Endodermal cell (in vitro differentiated cells): ENCODE measurements around the gene MAML2. TPM values are rescaled to one million over a fixed set of nuclear protein-coding genes. Genes with fewer than 3 reads are reported as not detected.

Experiments
- DNase-seq: peaks from one replicate; pipeline ENCODE4 v3.0.0-alpha.2; 2017
- H3K27ac ChIP-seq: 2 replicates; pipeline ENCODE4 v1.5.1; 2013; ENCODE audit warnings: mild to moderate bottlenecking, low read depth, low read length, moderate library complexity
- H3K27me3 ChIP-seq: 2 replicates; pipeline ENCODE4 v1.6.1; 2013; ENCODE audit warnings: mild to moderate bottlenecking, low read length, moderate library complexity; ENCODE audit not compliant: insufficient read depth, control insufficient read depth, poor library complexity, severe bottlenecking
- H3K36me3 ChIP-seq: 2 replicates; pipeline ENCODE4 v1.7.0; 2013; ENCODE audit warnings: mild to moderate bottlenecking, low read length, moderate library complexity; ENCODE audit not compliant: control insufficient read depth, insufficient read depth
- H3K4me1 ChIP-seq: one replicate; pipeline ENCODE4 v1.7.0; 2013; ENCODE audit warnings: low read length; ENCODE audit not compliant: control insufficient read depth, insufficient read depth
- H3K4me3 ChIP-seq: 2 replicates; pipeline ENCODE4 v1.5.1; 2013; ENCODE audit warnings: mild to moderate bottlenecking, low read length, moderate library complexity
- H3K9ac ChIP-seq: 2 replicates; pipeline ENCODE4 v1.6.1; 2013; ENCODE audit warnings: mild to moderate bottlenecking, low read length, moderate library complexity; ENCODE audit not compliant: poor library complexity, severe bottlenecking; ENCODE audit errors: extremely low read depth
- H3K9me3 ChIP-seq: 2 replicates; pipeline ENCODE4 v1.6.1; 2013; ENCODE audit warnings: mild to moderate bottlenecking, low read length, moderate library complexity; ENCODE audit not compliant: control insufficient read depth
- H3K27ac Mint-ChIP-seq: 2 replicates; pipeline ENCODE4 v1.8.0; 2020; ENCODE audit warnings: mixed read lengths
- H3K27me3 Mint-ChIP-seq: 2 replicates; pipeline ENCODE4 v1.8.0; 2021; ENCODE audit warnings: mild to moderate bottlenecking, mixed read lengths; ENCODE audit not compliant: insufficient read depth
- H3K36me3 Mint-ChIP-seq: 2 replicates; pipeline ENCODE4 v1.8.0; 2020; ENCODE audit warnings: low read depth, mixed read lengths
- H3K4me1 Mint-ChIP-seq: 2 replicates; pipeline ENCODE4 v1.8.0; 2020; ENCODE audit warnings: mixed read lengths
- H3K4me3 Mint-ChIP-seq: 2 replicates; pipeline ENCODE4 v1.8.0; 2020; ENCODE audit warnings: mild to moderate bottlenecking, moderate library complexity, mixed read lengths
- H3K9me3 Mint-ChIP-seq: 2 replicates; pipeline ENCODE4 v1.8.0; 2020; ENCODE audit warnings: mild to moderate bottlenecking, mixed read lengths
- WGBS, 2 experiments: methylation state at CpG; one replicate each; pipeline versions ENCODE4 v1.1.5 to v1.1.7; 2013; ENCODE audit warnings: missing lambda C conversion rate in 2 of 2, mixed read lengths in 1 of 2; ENCODE audit not compliant: insufficient coverage in 1 of 2, insufficient read length in 1 of 2; 5-methylcytosine and 5-hydroxymethylcytosine counted together
- total RNA-seq, 2 donors: library from RNA; stranded (reverse); fragmentation: NEBNext Ultra II Directional in 1 of 2; extraction: Animal tissue kit (Norgen Biotek cat#: 25700) in 1 of 2; gene quantifications; 2 replicates in 1 of 2; 3 replicates in 1 of 2; pipeline ENCODE4 v1.2.1, GENCODE V29; 2021
- TF ChIP-seq, protein P1 (sequence below): fragments of 200-600 bp; sonication (generic); conservative IDR thresholded peaks from 2 replicates; pipeline ENCODE4 v1.5.0; 2021; ENCODE audit warnings: antibody characterized with exemption, mild to moderate bottlenecking

Gene MAML2
- total RNA-seq, 2 donors from 2014 or later, result 6.6 to 8.0 TPM

DNA sequence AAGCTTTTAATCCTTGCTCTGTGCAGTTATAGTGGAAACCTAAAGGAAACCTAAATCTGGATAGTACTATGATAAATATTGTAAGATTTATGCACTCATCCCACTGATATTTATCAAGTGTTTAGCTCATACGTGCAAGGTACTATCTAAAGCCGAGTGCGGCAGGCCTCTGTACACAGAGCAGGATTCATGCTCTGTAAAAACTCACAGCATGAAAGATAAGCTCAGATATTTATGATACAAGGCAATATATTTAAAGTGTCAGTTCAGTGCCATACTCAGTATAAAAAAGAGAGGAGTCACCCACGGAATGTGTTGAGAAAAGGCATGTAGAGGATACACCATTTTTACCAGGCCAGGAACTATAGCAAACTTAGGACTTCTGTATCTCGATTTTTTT is 66.2 kb downstream of the MAML2 start:
- no peak overlapping the region for H3K27ac ChIP-seq
- no peak for DNase-seq
- Mint-ChIP-seq H3K36me3 (no peaks in the 10 kb centered on the region), H3K9me3 (no peaks in the 10 kb centered on the region), H3K27me3 (no peaks in the 10 kb centered on the region), H3K27ac (no peak overlapping the region), H3K4me1 (peaks cover 38% of the 10 kb centered on the region), H3K4me3 (no peak overlapping the region)
- H3K27me3 ChIP-seq, result no peaks in the 10 kb centered on the region
- H3K4me3 ChIP-seq, result no peak overlapping the region
- WGBS, 2 experiments, result 96 to 97% methylated on average over 4 of the region's 5 CpGs
- peaks cover 5% of the 10 kb centered on the region for H3K4me1 ChIP-seq
- H3K9ac ChIP-seq, result no peak overlapping the region
- TF ChIP-seq, protein P1, sequence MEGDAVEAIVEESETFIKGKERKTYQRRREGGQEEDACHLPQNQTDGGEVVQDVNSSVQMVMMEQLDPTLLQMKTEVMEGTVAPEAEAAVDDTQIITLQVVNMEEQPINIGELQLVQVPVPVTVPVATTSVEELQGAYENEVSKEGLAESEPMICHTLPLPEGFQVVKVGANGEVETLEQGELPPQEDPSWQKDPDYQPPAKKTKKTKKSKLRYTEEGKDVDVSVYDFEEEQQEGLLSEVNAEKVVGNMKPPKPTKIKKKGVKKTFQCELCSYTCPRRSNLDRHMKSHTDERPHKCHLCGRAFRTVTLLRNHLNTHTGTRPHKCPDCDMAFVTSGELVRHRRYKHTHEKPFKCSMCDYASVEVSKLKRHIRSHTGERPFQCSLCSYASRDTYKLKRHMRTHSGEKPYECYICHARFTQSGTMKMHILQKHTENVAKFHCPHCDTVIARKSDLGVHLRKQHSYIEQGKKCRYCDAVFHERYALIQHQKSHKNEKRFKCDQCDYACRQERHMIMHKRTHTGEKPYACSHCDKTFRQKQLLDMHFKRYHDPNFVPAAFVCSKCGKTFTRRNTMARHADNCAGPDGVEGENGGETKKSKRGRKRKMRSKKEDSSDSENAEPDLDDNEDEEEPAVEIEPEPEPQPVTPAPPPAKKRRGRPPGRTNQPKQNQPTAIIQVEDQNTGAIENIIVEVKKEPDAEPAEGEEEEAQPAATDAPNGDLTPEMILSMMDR, result no peak
- peaks cover 3% of the 10 kb centered on the region for H3K9me3 ChIP-seq
- H3K36me3 ChIP-seq, result no peaks in the 10 kb centered on the region

DNA sequence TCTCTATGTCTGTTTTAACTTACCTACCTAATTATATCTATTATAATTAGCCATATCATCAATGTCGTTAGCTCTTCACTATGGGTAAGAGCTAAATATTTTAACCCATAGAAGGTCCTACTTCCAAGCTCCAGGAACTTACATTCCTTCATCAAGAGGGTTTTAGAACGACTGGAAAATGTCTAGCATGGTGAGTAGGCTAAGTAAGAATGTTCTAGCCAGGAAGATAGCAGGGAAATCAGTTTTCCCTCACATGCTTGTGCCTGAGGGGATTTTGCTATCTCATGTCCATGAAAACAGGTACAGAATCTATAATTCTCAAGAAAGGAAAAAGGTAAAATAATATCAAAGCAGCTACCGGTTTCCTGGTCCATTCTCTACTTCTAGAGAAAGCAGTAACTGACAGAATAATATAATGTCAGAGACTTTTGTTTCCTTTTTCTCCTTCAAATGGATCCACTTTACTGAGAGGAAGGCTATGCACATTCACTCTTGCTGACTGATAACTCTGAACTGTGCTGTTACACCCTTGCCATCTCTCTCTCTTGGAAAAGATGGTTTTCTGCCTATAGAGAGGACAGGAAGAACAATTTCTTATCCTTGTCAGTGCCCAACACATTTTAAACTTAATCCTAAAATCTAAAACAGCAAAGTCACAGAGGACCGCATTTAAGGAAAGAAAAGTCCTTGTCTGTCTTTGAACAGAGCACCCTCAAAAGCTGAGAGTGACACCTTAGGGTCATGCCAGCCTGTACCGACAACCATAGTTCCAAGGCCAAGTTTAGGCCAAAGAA is 67.0 kb downstream of the MAML2 start:
- no peak overlapping the region for H3K4me3 Mint-ChIP-seq
- peaks cover 36% of the 10 kb centered on the region for H3K4me1 Mint-ChIP-seq
- DNase-seq, result no peak
- peaks cover 5% of the 10 kb centered on the region for H3K4me1 ChIP-seq
- H3K27ac ChIP-seq, result no peak overlapping the region
- H3K4me3 ChIP-seq, result no peak overlapping the region
- WGBS, 2 experiments, result 80 to 87% methylated on average over 4 to 5 of the region's 5 CpGs
- no peak overlapping the region for H3K27ac Mint-ChIP-seq
- H3K9ac ChIP-seq, result no peak overlapping the region
- peaks cover 8% of the 10 kb centered on the region for H3K9me3 Mint-ChIP-seq
- H3K9me3 ChIP-seq, result peaks cover 4% of the 10 kb centered on the region
- H3K27me3 Mint-ChIP-seq, result no peaks in the 10 kb centered on the region
- H3K36me3 Mint-ChIP-seq, result peaks cover 7% of the 10 kb centered on the region
- no peaks in the 10 kb centered on the region for H3K36me3 ChIP-seq
- TF ChIP-seq, protein P1, result no peak
- H3K27me3 ChIP-seq, result no peaks in the 10 kb centered on the region

DNA sequence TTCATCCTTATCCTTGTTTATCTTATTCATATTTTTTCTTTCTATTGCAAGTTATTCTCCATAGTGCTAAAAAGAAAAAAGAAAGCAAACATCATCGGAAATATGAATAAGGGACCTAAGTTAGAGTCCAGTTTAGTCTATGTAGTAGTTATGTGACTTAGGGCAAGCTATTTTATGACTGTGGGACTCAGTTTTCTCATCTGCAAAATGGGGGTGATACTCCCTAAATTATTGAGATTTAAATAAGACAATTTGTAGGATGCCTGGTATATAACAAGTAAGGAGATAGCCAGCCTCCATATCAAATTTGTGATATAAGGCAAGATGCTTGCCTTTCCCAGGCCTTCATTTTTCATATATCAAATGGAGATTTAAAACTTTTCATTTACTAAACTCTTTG is 69.5 kb downstream of the MAML2 start:
- Histone ChIP-seq H3K27ac (no peak overlapping the region), H3K27me3 (no peaks in the 10 kb centered on the region), H3K9ac (no peak overlapping the region), H3K4me3 (no peak overlapping the region), H3K4me1 (no peaks in the 10 kb centered on the region), H3K36me3 (peaks cover 5% of the 10 kb centered on the region), H3K9me3 (peaks cover 15% of the 10 kb centered on the region)
- 96% methylated on average over 1 of the region's 1 CpG; no CpG with 5 or more reads in 1 of the 2 experiments for WGBS, 2 experiments
- no peak for DNase-seq
- TF ChIP-seq, protein P1, result no peak
- H3K4me1 Mint-ChIP-seq, result peaks cover 16% of the 10 kb centered on the region
- H3K27ac Mint-ChIP-seq, result no peak overlapping the region
- H3K4me3 Mint-ChIP-seq, result no peak overlapping the region
- peaks cover 24% of the 10 kb centered on the region for H3K36me3 Mint-ChIP-seq
- H3K27me3 Mint-ChIP-seq, result no peaks in the 10 kb centered on the region
- peaks cover 20% of the 10 kb centered on the region for H3K9me3 Mint-ChIP-seq
